ENCODE results near the gene CDS2. TPM values are rescaled to one million over a fixed set of nuclear protein-coding genes. Genes with fewer than 3 reads are reported as not detected.

CDS2 gene
- total RNA-seq, 4 donors from 2014 or later = 59.8 to 102 (median 73.9) TPM

- Histone ChIP-seq H3K36me3 (peaks cover 0 to 17% of the 10 kb centered on the region in 2 donors), H3K4me3 (no peak overlapping the region), H3K4me1 (peaks cover 0 to 7% (median 0%) of the 10 kb centered on the region in 3 donors), H3K27ac (no peak overlapping the region), H3K27me3 (no peaks in the 10 kb centered on the region), H3K9me3 (no peaks in the 10 kb centered on the region)
- TF ChIP-seq EP300 (IDR thresholded peaks at IDR 0.05) = no peak
- no peak for TF ChIP-seq POLR2A (IDR thresholded peaks at IDR 0.05)
- TF ChIP-seq POLR2AphosphoS5 (IDR thresholded peaks at IDR 0.05) = no peak
- no peak for TF ChIP-seq CTCF (IDR thresholded peaks at IDR 0.05)
- no peak for ATAC-seq
Observed at GRCh38 chr20:5207138-5207537, 80.3 kb downstream of the CDS2 start.

GRCh38 chr20:5211803-5212714 lies 85.3 kb downstream of the CDS2 start:
- H3K9me3 ChIP-seq = no peaks in the 10 kb centered on the region
- WGBS, 2 donors (ENCODE audit: low coverage in 1 of 2) = 100% methylated on average over 4 of the region's 8 CpGs; no CpG with 5 or more reads in 1 of the 2 donors
- ATAC-seq = no peak

GRCh38 chr20:5212907-5213487 lies 86.2 kb downstream of the CDS2 start:
- 73% methylated on average over 2 of the region's 2 CpGs; no CpG with 5 or more reads in 1 of the 2 donors for WGBS, 2 donors (ENCODE audit: low coverage in 1 of 2)
- H3K4me3 ChIP-seq = no peak overlapping the region
- H3K9me3 ChIP-seq = no peaks in the 10 kb centered on the region
- H3K27me3 ChIP-seq = no peaks in the 10 kb centered on the region
- TF ChIP-seq POLR2AphosphoS5 (IDR thresholded peaks at IDR 0.05) = no peak
- TF ChIP-seq POLR2A (IDR thresholded peaks at IDR 0.05) = no peak
- TF ChIP-seq CTCF (IDR thresholded peaks at IDR 0.05) = no peak
- no peak for TF ChIP-seq EP300 (IDR thresholded peaks at IDR 0.05)
- H3K27ac ChIP-seq = no peak overlapping the region
- H3K4me1 ChIP-seq = peaks cover 0 to 15% (median 0%) of the 10 kb centered on the region in 3 donors
- H3K36me3 ChIP-seq = peaks cover 0 to 31% of the 10 kb centered on the region in 2 donors
- no peak for ATAC-seq

More at GRCh38 chr20:5211803-5212714, 85.3 kb downstream of the CDS2 start:
- H3K36me3 ChIP-seq = peaks cover 0 to 35% of the 10 kb centered on the region in 2 donors
- H3K27ac ChIP-seq = no peak overlapping the region
- peaks cover 0 to 15% (median 0%) of the 10 kb centered on the region in 3 donors for H3K4me1 ChIP-seq
- no peak for TF ChIP-seq POLR2AphosphoS5 (IDR thresholded peaks at IDR 0.05)
- no peak for TF ChIP-seq CTCF (IDR thresholded peaks at IDR 0.05)
- TF ChIP-seq POLR2A (IDR thresholded peaks at IDR 0.05) = no peak
- TF ChIP-seq EP300 (IDR thresholded peaks at IDR 0.05) = no peak
- H3K27me3 ChIP-seq = no peaks in the 10 kb centered on the region
- H3K4me3 ChIP-seq = no peak overlapping the region

GRCh38 chr20:5214826-5215225 lies 88.0 kb downstream of the CDS2 start:
- TF ChIP-seq POLR2A (IDR thresholded peaks at IDR 0.05) (no peak), POLR2AphosphoS5 (IDR thresholded peaks at IDR 0.05) (no peak)
- WGBS, 2 donors (ENCODE audit: low coverage in 1 of 2) = 83% methylated on average over 3 of the region's 3 CpGs; no CpG with 5 or more reads in 1 of the 2 donors
- H3K9me3 ChIP-seq = no peaks in the 10 kb centered on the region
- H3K27me3 ChIP-seq = no peaks in the 10 kb centered on the region
- H3K4me3 ChIP-seq = no peak overlapping the region
- H3K4me1 ChIP-seq = peaks cover 0 to 15% (median 0%) of the 10 kb centered on the region in 3 donors
- ATAC-seq = no peak
- no peak overlapping the region for H3K27ac ChIP-seq
- peaks cover 0 to 36% of the 10 kb centered on the region in 2 donors for H3K36me3 ChIP-seq

- H3K27me3 ChIP-seq = no peaks in the 10 kb centered on the region
- ATAC-seq = no peak
- peaks cover 0 to 15% (median 0%) of the 10 kb centered on the region in 3 donors for H3K4me1 ChIP-seq
- H3K9me3 ChIP-seq = no peaks in the 10 kb centered on the region
- no peak overlapping the region for H3K27ac ChIP-seq
- 41 to 54% methylated on average over 2 to 4 of the region's 4 CpGs for WGBS, 2 donors (ENCODE audit: low coverage in 1 of 2)
- no peak overlapping the region for H3K4me3 ChIP-seq
- no peak for TF ChIP-seq POLR2AphosphoS5 (IDR thresholded peaks at IDR 0.05)
- TF ChIP-seq CTCF (IDR thresholded peaks at IDR 0.05) = no peak
- no peak for TF ChIP-seq POLR2A (IDR thresholded peaks at IDR 0.05)
- TF ChIP-seq EP300 (IDR thresholded peaks at IDR 0.05) = no peak
- H3K36me3 ChIP-seq = peaks cover 0 to 31% of the 10 kb centered on the region in 2 donors
Observed at GRCh38 chr20:5215672-5216304, 89.0 kb downstream of the CDS2 start.
